CD4-positive, alpha-beta T cell treated with Interferon gamma for 1 hour (primary cell): ENCODE results near the gene PPP2R5D.
"Not testable (repeated sequence)": the region's sequence is repeated elsewhere in the genome, so short reads cannot be mapped to it uniquely, and the experiment has no call there.

ENCODE experiments used
- DNase-seq: peaks from one replicate; pipeline ENCODE4 v3.0.0-alpha.2; 2020

Gene PPP2R5D

DNA sequence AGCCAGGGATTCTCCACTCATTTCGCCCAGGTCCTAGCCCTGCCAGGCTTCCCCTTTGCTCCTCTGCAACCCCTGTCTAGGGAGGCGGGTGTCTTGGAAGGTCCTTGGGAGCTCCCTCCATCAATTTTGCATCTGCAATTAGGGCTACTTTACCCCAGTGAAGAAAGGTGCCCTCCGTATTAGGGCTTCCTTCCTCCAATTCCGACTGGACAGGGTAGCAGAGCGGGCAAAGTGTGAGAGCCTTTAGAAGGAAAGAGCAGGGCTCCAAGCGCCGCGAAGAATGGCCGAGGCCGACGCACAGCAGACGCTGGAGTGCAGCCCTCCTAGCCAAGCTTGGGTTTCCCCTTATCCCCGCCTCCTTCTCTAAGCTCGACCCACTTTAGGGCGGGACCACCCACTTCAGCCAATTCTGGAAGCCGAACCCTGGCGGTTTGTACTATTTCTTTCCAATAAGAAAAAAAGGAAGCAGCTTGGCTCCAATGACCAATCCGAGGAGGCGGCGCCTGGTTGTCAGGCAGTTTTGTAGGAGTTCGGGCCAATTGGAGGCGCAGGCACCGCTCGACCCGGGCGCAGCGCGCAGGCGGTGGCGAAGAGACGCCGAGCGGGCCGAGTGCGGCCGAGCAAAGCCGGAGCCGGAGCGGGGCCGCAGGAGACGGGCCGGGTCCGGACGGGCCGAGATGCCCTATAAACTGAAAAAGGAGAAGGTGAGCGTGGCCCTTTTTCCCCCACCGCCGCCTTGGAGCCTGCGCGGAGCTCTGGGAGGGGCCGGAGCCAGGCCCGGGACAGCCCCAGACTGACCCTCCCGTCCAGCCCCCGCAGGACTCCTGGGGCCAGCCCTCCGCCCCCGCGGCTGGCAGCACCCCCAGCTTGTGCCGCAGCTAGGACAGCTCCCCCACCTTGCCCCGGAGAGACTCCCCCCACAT, at the start of gene PPP2R5D:
PPP2R5D (plus strand) TSS at position 570 of the 923 bp plus-strand sequence; CDS start at position 678, 108 bp downstream.
- peak; percentile 98 for DNase-seq

DNA sequence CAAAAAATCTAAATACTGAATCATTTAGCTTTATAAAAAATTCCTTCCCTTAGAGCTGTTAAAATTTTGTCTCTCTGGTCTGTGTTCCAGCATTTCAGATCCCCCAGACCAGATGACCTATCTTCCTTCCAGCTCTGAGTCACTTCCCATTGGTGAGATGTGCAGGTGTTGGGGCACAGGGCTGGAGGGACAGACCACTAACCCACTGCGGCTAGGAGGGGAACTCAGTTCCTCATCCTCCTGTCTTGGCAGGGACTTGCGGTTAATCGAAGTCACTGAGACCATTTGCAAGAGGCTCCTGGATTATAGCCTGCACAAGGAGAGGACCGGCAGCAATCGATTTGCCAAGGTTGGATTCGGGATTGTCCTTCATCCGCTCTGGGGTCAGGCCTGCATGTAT, 49.0 kb upstream of the PPP2R5D start:
- DNase-seq, result no peak

DNA sequence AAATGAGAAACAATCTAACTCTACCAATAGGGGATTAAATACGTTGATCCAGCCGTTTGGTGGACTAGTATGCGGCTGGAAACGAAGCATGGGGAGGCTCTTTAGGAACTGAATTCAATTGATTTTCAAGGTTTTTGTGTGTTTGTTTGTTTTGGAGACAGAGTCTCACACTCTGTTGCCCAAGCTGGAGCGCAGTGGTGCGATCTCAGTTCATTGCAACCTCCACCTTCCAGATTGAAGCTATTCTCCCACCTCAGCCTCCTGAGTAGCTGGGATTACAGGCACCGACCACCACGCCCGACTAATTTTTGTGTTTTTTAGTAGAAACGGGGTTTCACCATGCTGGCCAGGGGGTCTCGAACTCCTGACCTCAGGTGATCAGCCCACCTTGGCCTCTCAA, 48.0 kb upstream of the PPP2R5D start:
- DNase-seq, result no peak

DNA sequence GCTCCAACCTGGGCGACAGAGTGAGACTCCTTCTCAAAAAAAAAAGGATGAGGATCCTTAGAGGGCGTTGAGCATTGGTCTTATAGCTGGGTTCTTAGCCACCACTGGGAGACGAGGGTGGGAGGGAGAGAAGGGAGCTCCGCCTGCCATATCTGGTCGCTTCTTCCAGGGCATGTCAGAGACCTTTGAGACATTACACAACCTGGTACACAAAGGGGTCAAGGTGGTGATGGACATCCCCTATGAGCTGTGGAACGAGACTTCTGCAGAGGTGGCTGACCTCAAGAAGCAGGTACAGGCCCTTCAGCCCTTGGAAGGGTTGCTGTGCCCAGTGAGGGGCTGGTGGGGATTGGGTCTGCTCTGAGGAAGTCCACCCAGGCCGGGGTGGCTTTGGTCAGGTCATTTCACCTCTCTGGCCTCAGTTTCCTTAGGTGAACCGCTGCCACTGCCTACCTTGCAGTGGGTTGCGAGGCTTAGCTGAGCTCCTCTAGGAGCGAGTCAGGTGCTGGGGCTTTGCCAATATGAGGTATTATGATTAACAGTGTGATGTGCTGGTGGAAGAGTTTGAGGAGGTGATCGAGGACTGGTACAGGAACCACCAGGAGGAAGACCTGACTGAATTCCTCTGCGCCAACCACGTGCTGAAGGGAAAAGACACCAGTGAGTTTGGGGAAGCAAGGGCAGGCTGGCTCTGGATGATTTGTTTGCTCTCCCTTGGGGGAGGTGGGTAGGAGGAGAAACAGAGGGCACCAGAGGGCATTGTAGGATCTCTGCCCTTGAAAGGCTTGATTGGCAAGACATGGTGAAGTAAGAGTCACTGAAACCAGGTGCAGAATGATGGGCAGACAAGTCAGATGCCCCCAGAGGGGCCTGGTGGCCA, 46.6 kb upstream of the PPP2R5D start:
- no peak for DNase-seq

DNA sequence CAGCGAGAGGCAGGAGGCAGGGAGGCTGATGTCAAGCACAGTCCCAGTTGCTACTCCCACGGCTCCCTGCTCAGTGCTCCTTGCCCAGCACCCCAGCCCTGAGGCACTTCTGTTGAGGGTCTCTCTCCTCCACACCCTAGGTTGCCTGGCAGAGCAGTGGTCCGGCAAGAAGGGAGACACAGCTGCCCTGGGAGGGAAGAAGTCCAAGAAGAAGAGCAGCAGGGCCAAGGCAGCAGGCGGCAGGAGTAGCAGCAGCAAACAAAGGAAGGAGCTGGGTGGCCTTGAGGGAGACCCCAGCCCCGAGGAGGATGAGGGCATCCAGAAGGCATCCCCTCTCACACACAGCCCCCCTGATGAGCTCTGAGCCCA, 46.0 kb upstream of the PPP2R5D start:
- no peak for DNase-seq

DNA sequence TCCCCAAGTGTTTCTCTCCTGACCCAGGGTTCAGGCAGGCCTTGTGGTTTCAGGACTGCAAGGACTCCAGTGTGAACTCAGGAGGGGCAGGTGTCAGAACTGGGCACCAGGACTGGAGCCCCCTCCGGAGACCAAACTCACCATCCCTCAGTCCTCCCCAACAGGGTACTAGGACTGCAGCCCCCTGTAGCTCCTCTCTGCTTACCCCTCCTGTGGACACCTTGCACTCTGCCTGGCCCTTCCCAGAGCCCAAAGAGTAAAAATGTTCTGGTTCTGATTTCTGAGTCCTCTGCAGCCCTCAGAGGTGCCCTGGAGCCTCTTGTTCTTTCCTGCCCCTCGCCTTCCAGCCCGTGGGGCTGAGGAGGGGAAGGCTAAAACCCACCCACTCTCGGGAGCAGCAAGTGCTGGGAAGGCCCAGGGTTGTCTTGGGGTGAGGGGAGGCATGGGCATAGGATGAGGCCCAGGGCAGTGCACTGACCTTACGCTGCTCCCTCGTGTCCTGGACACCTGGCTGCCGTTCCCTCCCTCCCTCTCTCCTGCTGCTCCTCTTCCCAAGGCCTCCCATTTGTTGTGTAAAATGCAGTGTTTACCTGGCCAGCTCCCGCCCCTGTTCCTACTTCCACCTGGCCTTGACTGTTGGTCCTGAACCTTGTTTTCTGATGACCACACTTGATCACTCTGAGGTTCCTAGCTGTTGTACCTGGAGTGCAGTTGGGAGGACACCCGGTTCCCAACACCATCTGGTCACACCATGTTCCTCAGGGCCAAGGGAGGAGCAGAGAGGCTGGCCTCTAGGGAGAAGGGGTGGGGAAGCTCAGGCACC, 45.2 kb upstream of the PPP2R5D start:
- DNase-seq, result no peak

DNA sequence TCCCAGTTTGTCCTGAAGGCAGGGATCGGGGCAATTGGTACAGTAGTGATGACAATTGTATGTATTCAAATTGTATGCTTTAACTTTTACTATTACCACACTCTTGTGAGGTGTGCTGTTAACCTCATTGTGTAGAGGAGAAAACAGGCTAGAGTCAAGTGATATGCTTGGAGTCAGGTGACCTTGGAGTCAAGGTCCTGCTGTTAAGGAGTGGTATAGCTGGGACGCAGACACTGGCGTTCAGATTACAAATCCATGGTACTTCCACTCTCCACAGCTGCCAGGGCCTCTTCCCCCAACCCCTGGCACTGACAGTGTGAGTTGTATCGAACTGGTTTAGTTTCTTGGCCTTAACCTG, 44.6 kb upstream of the PPP2R5D start:
- no peak for DNase-seq

DNA sequence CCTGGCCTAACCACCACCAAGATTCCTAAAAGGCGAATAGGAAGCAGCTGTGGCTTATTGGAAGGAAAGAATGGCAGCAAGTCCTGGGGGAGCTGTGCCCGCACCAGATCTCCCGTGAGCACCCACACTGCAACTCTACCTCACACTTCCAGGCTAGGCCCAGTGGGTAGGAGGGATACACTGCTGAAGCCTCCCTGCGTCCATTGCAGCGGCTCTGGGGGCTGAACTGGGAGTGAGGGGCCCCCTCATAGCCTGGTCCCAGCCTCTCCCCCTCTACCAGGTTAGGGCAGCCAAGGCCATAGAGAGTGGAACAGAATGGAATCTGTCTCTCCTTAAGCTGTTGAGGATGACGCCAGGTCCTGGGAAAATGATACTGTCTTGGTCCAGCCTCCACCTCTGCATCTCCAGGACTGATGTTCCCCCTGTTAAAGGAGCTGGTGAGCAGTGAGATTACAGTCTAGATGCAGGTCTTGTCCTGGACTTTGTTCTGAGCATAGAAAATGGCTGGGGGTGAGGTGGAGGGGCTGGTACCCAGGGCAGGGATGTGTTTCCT, 43.8 kb upstream of the PPP2R5D start:
- no peak for DNase-seq

DNA sequence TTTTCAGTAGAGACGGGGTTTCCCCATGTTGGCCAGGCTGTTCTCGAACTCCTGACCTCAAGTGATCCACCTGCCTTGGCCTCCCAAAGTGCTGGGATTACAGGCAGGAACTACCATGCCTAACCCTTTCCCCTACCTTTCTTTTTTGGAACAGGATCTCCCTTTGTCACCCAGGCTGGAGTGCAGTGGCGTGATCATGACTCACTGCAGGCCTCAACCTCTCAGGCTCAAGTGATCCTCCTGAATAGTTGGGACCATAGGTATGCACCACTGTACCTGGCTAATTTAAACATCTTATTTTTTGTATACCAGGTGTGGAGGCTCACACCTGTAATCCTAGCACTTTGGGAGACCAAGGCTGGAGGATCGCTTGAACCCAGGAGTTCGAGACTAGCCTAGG, 43.0 kb upstream of the PPP2R5D start:
- not testable (repeated sequence) for DNase-seq

DNA sequence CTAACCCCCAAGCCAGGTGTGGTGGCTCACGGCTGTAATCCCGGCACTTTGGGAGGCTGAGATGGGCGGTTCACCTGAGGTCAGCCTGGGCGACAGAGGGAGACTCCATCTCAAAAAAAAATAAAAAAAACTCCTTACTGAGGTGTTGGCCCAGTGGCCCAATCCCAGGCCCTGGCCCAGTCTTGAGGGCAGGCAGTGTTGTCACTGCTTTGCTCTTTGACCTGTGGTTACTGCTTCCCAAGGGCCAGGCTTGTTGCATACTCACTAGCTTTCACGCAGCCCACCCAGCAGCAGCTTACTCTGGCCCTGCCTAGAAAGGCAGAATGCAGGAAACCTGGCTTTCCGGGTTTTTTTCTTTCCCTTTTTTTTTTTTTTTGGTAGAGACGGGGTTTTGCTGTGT, 41.9 kb upstream of the PPP2R5D start:
- DNase-seq, result no peak

DNA sequence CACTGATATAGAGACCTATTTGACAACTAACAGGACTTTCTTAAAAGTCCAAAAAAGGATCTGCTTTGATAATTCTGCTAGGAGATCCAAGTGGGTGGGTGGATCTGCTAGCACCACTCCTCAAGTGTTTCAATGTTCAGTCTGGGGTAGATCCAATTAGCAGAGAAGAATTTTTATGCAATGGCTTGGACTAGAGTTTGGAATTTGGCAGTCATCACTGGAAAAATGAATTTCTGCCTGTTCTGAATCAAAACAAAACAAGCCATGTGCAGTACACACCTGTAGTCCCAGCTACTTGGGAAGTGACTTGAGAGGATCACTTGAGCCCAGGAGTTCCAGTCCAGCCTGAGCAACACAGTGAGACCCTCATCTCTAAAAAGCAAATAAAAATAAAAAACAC, 36.4 kb upstream of the PPP2R5D start:
- no peak for DNase-seq

DNA sequence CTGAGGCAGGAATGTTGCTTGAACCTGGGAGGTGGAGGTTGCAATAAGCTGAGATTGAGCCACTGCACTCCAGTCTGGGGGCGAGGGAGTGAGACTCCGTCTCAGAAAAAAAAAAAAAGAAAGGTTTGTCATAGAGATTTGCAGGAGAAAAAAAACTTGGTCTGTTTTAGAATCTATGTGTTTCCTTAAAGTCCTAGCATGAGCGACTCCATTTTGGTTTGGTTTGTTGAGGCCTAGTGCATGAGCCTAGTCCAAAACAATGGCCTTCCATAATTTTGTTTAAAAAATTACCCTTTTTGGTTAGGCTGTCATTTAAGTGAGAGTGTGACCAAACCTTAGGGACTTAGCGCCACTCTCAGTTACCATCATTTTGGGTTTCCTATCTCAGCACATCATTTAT, 32.0 kb upstream of the PPP2R5D start:
- DNase-seq, result no peak

DNA sequence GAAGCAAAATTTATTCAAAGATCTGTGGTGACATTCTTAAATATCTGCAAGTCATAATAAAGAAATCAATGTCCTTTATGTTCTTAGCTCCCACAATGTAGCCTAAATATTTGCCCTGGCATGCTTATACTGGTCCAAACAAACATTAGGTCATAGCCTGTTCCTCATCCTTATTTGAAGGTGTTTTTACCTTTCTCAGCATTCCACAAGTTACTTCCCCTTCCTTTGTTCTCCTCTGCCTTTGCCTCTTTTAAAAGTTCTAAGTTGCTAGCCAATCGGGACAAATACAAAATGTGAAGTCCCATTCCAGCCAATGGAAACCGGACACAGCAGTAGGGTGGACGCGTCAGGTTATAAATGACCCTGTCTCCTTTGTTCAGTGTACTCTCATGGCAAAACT, 30.0 kb upstream of the PPP2R5D start:
- DNase-seq, result not testable (repeated sequence)

DNA sequence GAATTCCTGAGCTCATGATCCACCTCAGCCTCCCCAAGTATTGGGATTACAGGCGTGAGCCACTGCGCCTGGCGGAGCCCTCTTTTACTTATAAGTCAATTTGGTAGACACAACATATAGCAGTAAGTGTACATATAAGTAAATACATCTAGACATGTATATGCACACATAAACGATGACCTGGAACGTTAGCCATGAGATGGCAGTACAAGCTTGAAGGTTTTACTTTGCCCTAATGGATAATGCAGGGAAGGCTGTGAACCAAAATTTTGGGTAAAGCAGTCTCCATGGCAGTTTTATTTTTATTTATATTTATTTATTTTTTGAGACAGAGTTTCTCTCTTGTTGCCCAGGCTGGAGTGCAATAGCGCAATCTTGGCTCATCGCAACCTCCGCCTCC, 26.2 kb upstream of the PPP2R5D start:
- no peak for DNase-seq

DNA sequence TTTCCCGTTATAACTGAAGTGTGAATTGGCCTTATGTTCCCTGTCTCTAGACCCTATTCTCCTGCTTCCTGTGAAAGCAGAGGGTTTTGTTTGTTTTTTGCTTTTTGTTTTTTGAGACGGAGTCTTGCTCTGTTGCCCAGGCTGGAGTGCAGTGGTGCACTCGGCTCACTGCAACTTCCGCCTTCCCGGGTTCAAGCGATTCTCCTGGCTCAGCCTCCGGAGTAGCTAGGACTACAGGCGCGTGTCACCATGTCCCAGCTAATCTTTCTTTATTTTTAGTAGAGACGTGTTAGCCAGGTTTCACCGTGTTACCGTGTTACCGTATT, 24.5 kb upstream of the PPP2R5D start:
- DNase-seq, result no peak

DNA sequence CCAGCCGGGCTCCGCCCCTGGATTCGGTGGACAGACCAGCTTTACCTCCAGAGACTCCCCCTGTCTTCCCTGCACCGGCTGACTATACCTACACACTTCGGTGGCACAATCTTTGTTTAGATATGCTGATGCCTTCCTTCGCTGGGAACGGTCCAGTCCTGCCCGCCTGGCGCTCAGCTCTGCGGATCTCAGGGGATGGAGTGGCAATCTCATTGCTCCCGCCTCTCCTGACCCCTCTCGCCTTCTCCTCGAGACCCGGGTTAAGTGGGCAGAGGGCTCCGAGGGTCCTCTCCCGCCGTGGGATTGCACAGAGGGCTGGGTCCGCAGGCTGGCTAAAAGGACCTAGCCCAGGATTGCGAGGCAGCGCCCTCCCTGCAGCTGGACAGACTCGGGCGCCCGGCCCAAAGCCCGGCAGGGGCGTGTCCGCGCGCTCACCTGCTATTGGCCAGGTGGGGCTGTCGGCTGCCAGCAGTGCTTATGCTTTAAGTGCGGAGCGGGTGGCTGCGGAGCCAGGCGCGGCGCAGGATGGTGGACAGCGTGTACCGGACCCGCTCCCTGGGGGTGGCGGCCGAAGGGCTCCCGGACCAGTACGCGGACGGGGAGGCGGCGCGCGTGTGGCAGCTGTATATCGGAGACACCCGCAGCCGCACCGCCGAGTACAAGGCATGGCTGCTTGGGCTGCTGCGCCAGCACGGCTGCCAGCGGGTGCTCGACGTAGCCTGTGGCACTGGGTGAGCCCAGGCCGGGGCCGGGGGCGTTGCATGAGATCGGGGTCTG, 23.9 kb upstream of the PPP2R5D start, which contains the start of gene GNMT:
GNMT (plus strand) TSS at position 512 of the 777 bp plus-strand sequence; CDS start at position 526, 14 bp downstream.
- DNase-seq, result peak; percentile 17

DNA sequence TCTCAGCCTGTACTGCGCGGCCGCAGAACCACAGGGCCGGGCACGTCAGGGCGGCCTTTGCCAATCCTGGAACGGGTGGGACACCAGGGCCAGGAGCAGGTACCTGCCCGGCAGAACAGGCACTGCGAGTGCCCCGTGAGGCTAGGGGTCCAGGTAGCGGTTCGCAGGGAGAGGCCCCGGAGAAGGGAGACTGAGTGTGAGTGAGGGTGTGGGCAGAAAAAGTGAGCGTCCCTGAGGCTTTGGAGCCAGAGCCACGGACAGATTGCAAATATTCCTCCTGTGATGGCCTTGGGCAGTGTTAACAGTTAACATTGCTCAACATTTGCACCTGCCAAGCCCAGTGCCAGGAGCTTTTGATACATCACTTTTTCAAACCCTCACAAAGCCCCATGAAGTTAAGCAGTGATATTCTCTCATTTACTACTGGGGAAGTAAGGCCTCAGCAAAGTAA, 23.3 kb upstream of the PPP2R5D start:
- DNase-seq, result no peak

DNA sequence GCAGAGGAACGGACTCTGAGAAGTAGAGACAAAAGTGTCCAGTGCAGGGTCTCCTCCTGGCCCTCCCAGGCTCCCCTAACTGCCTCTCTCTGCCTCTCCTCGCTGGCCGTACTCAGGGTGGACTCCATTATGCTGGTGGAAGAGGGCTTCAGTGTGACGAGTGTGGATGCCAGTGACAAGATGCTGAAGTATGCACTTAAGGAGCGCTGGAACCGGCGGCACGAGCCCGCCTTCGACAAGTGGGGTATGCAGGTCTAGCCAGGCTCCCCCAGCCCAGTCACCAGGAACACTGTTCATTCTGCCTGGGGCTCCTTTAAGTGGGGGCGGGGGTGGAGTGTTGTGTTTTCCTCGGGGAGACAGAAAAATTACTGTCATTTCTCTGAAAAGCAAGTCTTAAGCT, 22.3 kb upstream of the PPP2R5D start:
- DNase-seq, result no peak

DNA sequence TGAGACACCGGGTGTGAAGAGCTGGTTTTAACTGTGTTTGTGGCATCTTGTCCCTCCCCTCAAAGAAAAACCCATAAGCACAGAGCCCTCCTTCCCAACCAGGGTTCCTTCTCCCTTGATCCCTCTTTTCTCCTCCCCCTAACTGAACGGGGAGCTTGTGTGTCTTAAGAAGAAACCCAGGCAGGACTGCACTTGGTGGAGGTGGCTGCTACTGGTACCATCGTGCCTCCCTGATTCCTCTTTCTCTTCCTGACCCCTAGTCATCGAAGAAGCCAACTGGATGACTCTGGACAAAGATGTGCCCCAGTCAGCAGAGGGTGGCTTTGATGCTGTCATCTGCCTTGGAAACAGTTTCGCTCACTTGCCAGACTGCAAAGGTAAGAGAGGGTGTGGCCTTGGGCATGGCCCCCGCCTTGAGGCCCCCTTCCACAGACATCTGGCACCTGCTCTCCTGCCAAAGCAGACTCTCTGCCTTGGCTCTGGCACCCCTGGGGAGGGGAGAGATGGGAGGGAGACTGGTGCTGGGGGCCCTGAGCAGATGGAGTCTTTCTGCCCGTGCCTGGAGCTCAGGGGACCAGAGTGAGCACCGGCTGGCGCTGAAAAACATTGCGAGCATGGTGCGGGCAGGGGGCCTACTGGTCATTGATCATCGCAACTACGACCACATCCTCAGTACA, 21.7 kb upstream of the PPP2R5D start:
- DNase-seq, result no peak

DNA sequence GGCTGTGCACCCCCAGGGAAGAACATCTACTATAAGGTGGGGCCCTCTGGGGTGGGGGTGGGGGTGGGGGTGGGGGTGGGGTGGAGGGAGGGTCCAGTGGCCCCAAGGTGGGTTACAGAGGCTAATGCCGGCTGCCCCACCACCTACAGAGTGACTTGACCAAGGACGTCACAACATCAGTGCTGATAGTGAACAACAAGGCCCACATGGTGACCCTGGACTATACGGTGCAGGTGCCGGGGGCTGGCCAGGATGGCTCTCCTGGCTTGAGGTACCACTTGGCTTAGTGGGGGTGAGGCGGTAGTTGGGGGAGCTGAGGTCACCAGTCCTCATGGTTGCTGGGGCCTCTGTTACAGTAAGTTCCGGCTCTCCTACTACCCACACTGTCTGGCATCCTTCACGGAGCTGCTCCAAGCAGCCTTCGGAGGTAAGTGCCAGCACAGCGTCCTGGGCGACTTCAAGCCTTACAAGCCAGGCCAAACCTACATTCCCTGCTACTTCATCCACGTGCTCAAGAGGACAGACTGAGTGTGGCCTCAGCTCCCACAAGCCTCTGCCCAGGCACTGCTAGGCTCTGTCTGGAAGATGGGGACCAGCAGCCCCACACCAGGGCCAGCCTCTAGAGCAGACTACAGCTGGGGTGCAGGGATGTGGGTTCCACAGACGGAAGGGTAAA, 21.1 kb upstream of the PPP2R5D start:
- no peak for DNase-seq
